GM18520 (cell line): ENCODE measurements around the gene HIRA.
"Not testable (repeated sequence)": the region's sequence is repeated elsewhere in the genome, so short reads cannot be mapped to it uniquely, and the experiment has no call there.

Source experiments
- ATAC-seq: cut with Tn5 transposase; IDR thresholded peaks from one replicate; pipeline ENCODE4 v1.9.1; 2021; ENCODE audit not compliant: unreplicated experiment

Gene HIRA

GRCh38 chr22:19331474-19331873, 100.1 kb downstream of the HIRA start:
- ATAC-seq = no peak

GRCh38 chr22:19330865-19331418, 100.6 kb downstream of the HIRA start:
- no peak for ATAC-seq

GRCh38 chr22:19330205-19330604, 101.3 kb downstream of the HIRA start:
- ATAC-seq = not testable (repeated sequence)

- ATAC-seq = no peak
Observed at GRCh38 chr22:19329454-19329853, 102.1 kb downstream of the HIRA start.

GRCh38 chr22:19325296-19325948, 106.1 kb downstream of the HIRA start:
- no peak for ATAC-seq

- ATAC-seq = not testable (repeated sequence)
Observed at GRCh38 chr22:19323420-19323819, 108.1 kb downstream of the HIRA start.

GRCh38 chr22:19321757-19322156, 109.8 kb downstream of the HIRA start:
- no peak for ATAC-seq

- ATAC-seq = not testable (repeated sequence)
Observed at GRCh38 chr22:19320136-19320535, 111.4 kb downstream of the HIRA start.

- no peak for ATAC-seq
Observed at GRCh38 chr22:19319281-19319680, 112.3 kb downstream of the HIRA start.

- ATAC-seq = no peak
Observed at GRCh38 chr22:19317865-19318264, 113.7 kb downstream of the HIRA start.

GRCh38 chr22:19307872-19308271, 123.7 kb downstream of the HIRA start:
- no peak for ATAC-seq

- not testable (repeated sequence) for ATAC-seq
Observed at GRCh38 chr22:19306535-19306934, 125.0 kb downstream of the HIRA start.

- no peak for ATAC-seq
Observed at GRCh38 chr22:19304547-19304946, 127.0 kb downstream of the HIRA start.

GRCh38 chr22:19303785-19304184, 127.7 kb downstream of the HIRA start:
- ATAC-seq = no peak

GRCh38 chr22:19295733-19296132, 135.8 kb downstream of the HIRA start:
- ATAC-seq = no peak

GRCh38 chr22:19292458-19293230, 138.9 kb downstream of the HIRA start:
- no peak for ATAC-seq

GRCh38 chr22:19291580-19292457, 139.7 kb downstream of the HIRA start, which contains the start of gene CLTCL1:
Gene CLTCL1 (minus strand): TSS chr22:19291719. CDS start chr22:19291641, 78 bp downstream.
- ATAC-seq = no peak

- no peak for ATAC-seq
Observed at GRCh38 chr22:19291218-19291579, 140.3 kb downstream of the HIRA start.

- no peak for ATAC-seq
Observed at GRCh38 chr22:19290400-19291217, 140.9 kb downstream of the HIRA start.

GRCh38 chr22:19289475-19290161, 141.9 kb downstream of the HIRA start:
- ATAC-seq = no peak
